Activated CD4-positive, alpha-beta T cell treated with anti-CD3 and anti-CD28 coated beads for 36 hours (primary cell): Measurements from ENCODE around the gene CACNG7. TPM values are rescaled to one million over a fixed set of nuclear protein-coding genes. Genes with fewer than 3 reads are reported as not detected.
"Not testable (repeated sequence)": the region's sequence is repeated elsewhere in the genome, so short reads cannot be mapped to it uniquely, and the experiment has no call there.

Experiments
- ATAC-seq: fragments of 200-7000 bp; cut with Tn5 transposase; one replicate; pipeline ENCODE4 v1.10.0; 2021; ENCODE audit warnings: mild to moderate bottlenecking, moderate library complexity
- CTCF ChIA-PET: fragments of 350-600 bp; sonication (Branson Sonifier 250); formaldehyde crosslinking; loops from one replicate; lab custom pipeline; 2021; ENCODE audit warnings: antibody characterized with exemption; lab: Charles Lee
- POLR2A ChIA-PET: fragments of 350-600 bp; sonication (Branson Sonifier 250); formaldehyde crosslinking; loops from one replicate; lab custom pipeline; 2021; ENCODE audit warnings: antibody characterized with exemption, inconsistent platforms; lab: Charles Lee
- DNase-seq: peaks from one replicate; pipeline ENCODE4 v3.0.0-alpha.2; 2020
- H3K27ac Mint-ChIP-seq: one replicate; pipeline ENCODE4 v1.8.0; 2021; ENCODE audit warnings: mixed read lengths
- H3K27me3 Mint-ChIP-seq: one replicate; pipeline ENCODE4 v1.8.0; 2021; ENCODE audit warnings: mixed read lengths
- H3K36me3 Mint-ChIP-seq: one replicate; pipeline ENCODE4 v1.8.0; 2021; ENCODE audit warnings: low read depth, mixed read lengths
- H3K4me1 Mint-ChIP-seq: one replicate; pipeline ENCODE4 v1.8.0; 2021; ENCODE audit warnings: mixed read lengths
- H3K4me3 Mint-ChIP-seq: one replicate; pipeline ENCODE4 v1.8.0; 2021; ENCODE audit warnings: mild to moderate bottlenecking, moderate library complexity, mixed read lengths
- H3K9me3 Mint-ChIP-seq: one replicate; pipeline ENCODE4 v1.8.0; 2021; ENCODE audit warnings: low read depth, mixed read lengths
- intact Hi-C, 2 experiments: fragments of 100-400 bp; cut with DNase I in 1 of 2; cut with micrococcal nuclease in 1 of 2; formaldehyde crosslinking; loops; one replicate each; pipeline versions ENCODE4 v1.14.2 to v1.15.1; 2022 to 2024; cut with DNase I, micrococcal nuclease
- total RNA-seq, 2 experiments: library from RNA; stranded (reverse); gene quantifications; one replicate each; pipeline ENCODE4 v1.2.3, GENCODE V29; 2021

Gene CACNG7
- total RNA-seq, 2 experiments from 2014 or later = not detected

DNA sequence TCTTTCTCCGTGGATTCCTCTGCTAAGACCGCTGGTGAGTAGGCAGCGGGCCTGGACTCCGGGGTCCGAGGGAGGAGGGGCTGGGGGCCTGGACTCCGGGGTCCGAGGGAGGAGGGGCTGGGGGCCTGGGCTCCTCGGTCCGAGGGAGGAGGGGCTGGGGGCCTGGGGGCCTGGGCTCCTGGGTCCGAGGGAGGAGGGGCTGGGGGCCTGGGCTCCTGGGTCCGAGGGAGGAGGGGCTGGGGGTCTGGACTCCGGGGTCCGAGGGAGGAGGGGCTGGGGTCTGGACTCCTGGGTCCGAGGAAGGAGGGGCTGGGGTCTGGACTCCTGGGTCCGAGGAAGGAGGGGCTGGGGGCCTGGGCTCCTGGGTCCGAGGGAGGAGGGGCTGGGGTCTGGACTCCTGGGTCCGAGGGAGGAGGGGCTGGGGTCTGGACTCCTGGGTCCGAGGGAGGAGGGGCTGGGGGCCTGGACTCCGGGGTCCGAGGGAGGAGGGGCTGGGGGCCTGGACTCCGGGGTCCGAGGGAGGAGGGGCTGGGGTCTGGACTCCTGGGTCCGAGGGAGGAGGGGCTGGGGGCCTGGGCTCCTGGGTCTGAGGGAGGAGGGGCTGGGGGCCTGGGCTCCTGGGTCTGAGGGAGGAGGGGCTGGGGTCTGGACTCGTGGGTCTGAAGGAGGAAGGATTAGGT lies 39.1 kb upstream of the CACNG7 start:
- H3K4me1 Mint-ChIP-seq = peaks cover 57% of the 10 kb centered on the region
- H3K27me3 Mint-ChIP-seq, POLR2A ChIA-PET, H3K9me3 Mint-ChIP-seq, DNase-seq, ATAC-seq: not testable (repeated sequence)
- H3K27ac Mint-ChIP-seq = peak overlapping the region; percentile 83
- H3K4me3 Mint-ChIP-seq = peak overlapping the region; percentile 91
- intact Hi-C loops = loop anchor here (1.0 to 10.0 kb wide), 12 partner anchors 9 to 1785 kb away; partner anchors contain the start of genes CNOT3 (in 1 of the 2), LENG1 (in 1 of the 2), LENG9 (in 1 of the 2) and NDUFA3 (in 1 of the 2)
- CTCF ChIA-PET = interaction anchor here (0.6 kb wide), 1 partner anchor 15 kb away, joined by 3 read pairs; no protein-coding TSS in a partner anchor
- H3K36me3 Mint-ChIP-seq = peaks cover 37% of the 10 kb centered on the region

DNA sequence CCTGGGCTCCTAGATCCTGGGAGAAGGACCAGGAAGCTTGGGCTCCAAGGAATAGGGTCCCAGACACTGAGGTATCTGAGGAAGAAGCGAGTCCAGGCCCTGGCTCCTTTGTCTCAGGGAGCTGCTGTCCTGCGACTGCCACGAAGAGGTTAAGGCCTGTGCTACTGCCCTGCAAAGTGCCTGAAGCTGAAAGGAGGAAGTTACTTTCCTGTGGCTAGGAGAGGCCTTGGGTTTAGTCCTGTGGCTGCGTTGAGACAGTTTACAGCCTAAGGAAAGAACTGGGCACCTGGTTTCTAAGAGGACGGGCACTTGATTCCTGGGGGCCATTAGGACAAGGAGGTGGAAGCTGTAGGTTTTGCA lies 38.6 kb upstream of the CACNG7 start:
- Mint-ChIP-seq H3K4me3 (peak overlapping the region; percentile 66), H3K27ac (no peak overlapping the region), H3K9me3 (no peaks in the 10 kb centered on the region), H3K27me3 (no peaks in the 10 kb centered on the region), H3K4me1 (peaks cover 60% of the 10 kb centered on the region), H3K36me3 (peaks cover 37% of the 10 kb centered on the region)
- DNase-seq = no peak
- ChIA-PET CTCF (interaction anchor here (0.6 kb wide), 2 partner anchors 9 to 14 kb away, joined by 3 to 4 read pairs; no protein-coding TSS in a partner anchor), POLR2A (interaction anchor here (1.4 kb wide), 1 partner anchor 28 kb away, joined by 4 read pairs; no protein-coding TSS in a partner anchor)
- no peak for ATAC-seq
- intact Hi-C loops = no loop called here

DNA sequence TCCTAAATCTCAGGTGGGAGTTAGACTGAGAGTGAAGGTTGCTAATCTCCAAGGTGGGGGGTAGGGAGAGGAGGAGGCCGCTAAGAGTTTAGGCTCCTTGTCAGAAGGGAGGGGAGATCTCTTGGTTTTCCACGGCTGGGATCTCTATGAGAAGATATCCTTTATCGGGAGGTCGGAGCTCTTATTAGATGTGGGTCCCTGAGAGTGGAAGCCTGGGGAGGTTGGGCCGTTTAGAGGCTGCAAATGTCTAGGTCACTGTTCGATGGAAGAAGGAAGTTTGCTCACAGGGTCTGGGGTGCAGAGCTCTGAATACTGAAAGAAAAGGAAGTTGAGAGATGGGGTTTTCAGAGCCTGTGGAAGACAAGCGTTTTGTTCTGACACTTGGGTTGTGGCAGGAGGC lies 37.6 kb upstream of the CACNG7 start:
- H3K27ac Mint-ChIP-seq = peak overlapping the region; percentile 56
- intact Hi-C loops = no loop called here
- POLR2A ChIA-PET = interaction anchor here (1.4 kb wide), 1 partner anchor 27 kb away, joined by 4 read pairs; no protein-coding TSS in a partner anchor
- no peaks in the 10 kb centered on the region for H3K9me3 Mint-ChIP-seq
- H3K36me3 Mint-ChIP-seq = peaks cover 42% of the 10 kb centered on the region
- H3K4me3 Mint-ChIP-seq = peak overlapping the region; percentile 66
- CTCF ChIA-PET = interaction anchor here (0.6 kb wide), 1 partner anchor 223 kb away, joined by 3 read pairs; no protein-coding TSS in a partner anchor
- ATAC-seq (no peak), DNase-seq (no peak)
- H3K27me3 Mint-ChIP-seq = no peaks in the 10 kb centered on the region
- peaks cover 60% of the 10 kb centered on the region for H3K4me1 Mint-ChIP-seq

DNA sequence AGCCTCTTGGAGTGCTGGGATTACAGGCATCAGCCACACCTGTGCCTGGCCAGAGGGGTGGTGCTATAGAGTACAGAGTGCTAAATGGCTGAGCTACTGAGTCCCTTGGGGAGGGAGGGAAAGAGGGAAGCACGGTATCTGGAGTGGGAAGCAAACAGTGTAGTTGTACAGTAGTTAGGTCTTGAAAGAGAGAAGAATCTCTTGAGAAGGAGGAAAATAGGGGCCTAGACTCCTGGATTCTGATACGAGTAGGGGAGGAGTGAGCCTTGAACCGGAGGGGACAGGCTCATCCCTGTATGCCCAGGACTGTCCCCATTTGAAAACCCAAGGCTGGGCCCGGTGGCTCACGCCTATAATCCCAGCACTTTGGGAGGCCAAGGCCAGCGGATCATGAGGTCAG lies 36.3 kb upstream of the CACNG7 start:
- ChIA-PET CTCF (no interaction called here), POLR2A (no interaction called here)
- intact Hi-C loops = no loop called here
- Mint-ChIP-seq H3K4me3 (no peak overlapping the region), H3K9me3 (no peaks in the 10 kb centered on the region), H3K36me3 (peaks cover 44% of the 10 kb centered on the region), H3K27me3 (no peaks in the 10 kb centered on the region), H3K4me1 (peaks cover 64% of the 10 kb centered on the region), H3K27ac (peak overlapping the region; percentile 51)
- DNase-seq (no peak), ATAC-seq (no peak)

DNA sequence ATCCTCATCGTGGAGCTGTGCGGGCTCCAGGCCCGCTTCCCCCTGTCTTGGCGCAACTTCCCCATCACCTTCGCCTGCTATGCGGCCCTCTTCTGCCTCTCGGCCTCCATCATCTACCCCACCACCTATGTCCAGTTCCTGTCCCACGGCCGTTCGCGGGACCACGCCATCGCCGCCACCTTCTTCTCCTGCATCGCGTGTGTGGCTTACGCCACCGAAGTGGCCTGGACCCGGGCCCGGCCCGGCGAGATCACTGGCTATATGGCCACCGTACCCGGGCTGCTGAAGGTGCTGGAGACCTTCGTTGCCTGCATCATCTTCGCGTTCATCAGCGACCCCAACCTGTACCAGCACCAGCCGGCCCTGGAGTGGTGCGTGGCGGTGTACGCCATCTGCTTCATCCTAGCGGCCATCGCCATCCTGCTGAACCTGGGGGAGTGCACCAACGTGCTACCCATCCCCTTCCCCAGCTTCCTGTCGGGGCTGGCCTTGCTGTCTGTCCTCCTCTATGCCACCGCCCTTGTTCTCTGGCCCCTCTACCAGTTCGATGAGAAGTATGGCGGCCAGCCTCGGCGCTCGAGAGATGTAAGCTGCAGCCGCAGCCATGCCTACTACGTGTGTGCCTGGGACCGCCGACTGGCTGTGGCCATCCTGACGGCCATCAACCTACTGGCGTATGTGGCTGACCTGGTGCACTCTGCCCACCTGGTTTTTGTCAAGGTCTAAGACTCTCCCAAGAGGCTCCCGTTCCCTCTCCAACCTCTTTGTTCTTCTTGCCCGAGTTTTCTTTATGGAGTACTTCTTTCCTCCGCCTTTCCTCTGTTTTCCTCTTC lies 35.1 kb upstream of the CACNG7 start:
- Mint-ChIP-seq H3K36me3 (peaks cover 43% of the 10 kb centered on the region), H3K9me3 (no peaks in the 10 kb centered on the region), H3K4me1 (peaks cover 71% of the 10 kb centered on the region), H3K27ac (peak overlapping the region; percentile 76), H3K4me3 (peak overlapping the region; percentile 7), H3K27me3 (no peaks in the 10 kb centered on the region)
- intact Hi-C loops = no loop called here
- DNase-seq = no peak
- ChIA-PET CTCF (no interaction called here), POLR2A (no interaction called here)
- ATAC-seq = no peak

DNA sequence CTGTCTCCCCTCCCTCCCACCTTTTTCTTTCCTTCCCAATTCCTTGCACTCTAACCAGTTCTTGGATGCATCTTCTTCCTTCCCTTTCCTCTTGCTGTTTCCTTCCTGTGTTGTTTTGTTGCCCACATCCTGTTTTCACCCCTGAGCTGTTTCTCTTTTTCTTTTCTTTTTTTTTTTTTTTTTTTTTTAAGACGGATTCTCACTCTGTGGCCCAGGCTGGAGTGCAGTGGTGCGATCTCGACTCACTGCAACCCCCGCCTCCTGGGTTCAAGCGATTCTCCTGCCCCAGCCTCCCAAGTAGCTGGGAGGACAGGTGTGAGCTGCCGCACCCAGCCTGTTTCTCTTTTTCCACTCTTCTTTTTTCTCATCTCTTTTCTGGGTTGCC lies 34.5 kb upstream of the CACNG7 start:
- intact Hi-C loops = no loop called here
- CTCF ChIA-PET = no interaction called here
- Mint-ChIP-seq H3K9me3 (no peaks in the 10 kb centered on the region), H3K27ac (peak overlapping the region; percentile 76), H3K4me1 (peaks cover 72% of the 10 kb centered on the region), H3K36me3 (peaks cover 42% of the 10 kb centered on the region), H3K27me3 (no peaks in the 10 kb centered on the region), H3K4me3 (peak overlapping the region; percentile 7)
- ATAC-seq = no peak
- POLR2A ChIA-PET = no interaction called here
- DNase-seq = no peak

DNA sequence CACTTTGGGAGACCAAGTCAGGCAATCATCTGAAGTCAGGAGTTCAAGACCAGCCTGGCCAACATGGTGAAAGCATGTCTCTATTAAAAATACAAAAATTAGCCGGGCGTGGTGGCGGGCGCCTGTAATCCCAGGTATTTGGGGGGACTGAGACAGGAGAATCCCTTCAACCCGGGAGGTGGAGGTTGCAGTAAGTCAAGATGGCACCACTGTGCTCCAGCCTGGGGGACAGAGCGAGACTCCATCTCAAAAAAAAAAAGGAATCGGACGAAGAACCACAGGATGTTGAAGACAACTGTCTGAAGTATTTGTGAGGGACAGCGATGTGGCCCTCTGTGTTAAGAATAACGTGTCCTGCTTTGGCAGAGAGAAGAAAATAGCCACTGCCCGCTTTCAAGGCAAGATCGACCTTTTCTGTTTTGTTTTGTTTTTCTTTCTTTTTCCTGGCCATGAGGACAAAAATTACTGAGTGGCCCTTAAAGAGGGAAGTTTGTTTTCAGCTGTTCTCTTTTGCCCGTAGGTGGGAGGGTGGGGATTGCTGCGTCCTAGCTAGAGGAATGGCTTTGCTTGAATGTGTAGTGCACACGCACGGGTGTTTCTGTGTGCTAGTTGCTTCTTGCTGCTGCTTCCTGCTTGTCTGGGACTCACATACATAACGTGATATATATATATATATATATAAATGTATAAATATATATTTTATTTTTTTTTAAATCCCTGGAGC lies 33.3 kb upstream of the CACNG7 start:
- H3K27me3 Mint-ChIP-seq = no peaks in the 10 kb centered on the region
- CTCF ChIA-PET = interaction anchor here (0.6 kb wide), 1 partner anchor 135 kb away, joined by 4 read pairs; no protein-coding TSS in a partner anchor

DNA sequence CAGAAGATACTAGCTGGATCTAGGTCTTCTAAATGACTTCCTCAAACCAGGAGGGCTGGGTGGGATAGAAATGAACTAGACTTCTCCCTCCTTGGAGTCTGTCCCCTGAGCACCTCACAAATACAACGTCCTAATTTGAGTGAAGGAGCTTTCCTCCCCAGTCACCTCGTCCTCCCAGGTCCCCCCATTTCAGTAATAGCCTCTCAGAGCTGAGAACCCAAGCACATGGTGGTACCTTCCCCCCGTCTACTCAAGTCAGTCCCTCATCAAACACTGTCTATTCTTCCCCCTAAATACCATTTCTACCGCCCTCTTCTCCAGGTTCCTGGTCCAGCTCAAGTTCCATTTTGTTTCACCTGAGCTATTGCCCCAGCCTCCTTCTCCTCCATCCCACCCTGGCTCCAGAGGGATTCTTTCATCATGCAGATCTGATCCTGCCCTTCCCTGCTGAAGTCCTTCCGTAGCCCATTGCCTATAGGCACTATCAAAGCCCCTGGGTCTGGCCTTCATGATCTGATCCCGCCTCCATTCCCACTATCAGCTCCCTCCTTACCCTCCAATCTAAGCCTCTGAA lies 32.3 kb upstream of the CACNG7 start:
- H3K4me3 Mint-ChIP-seq = no peak overlapping the region
- ATAC-seq (no peak), DNase-seq (no peak)
- peak overlapping the region; percentile 40 for H3K27ac Mint-ChIP-seq
- intact Hi-C loops = no loop called here
- no peaks in the 10 kb centered on the region for H3K27me3 Mint-ChIP-seq
- ChIA-PET CTCF (no interaction called here), POLR2A (interaction anchor here (0.6 to 1.8 kb wide), 4 partner anchors 9 to 1243 kb away, joined by 3 to 5 read pairs (median 3); partner anchors contain the start of gene MYADM)
- H3K36me3 Mint-ChIP-seq = peaks cover 30% of the 10 kb centered on the region
- peaks cover 60% of the 10 kb centered on the region for H3K4me1 Mint-ChIP-seq
- H3K9me3 Mint-ChIP-seq = no peaks in the 10 kb centered on the region

More for the DNA sequence above, 33.3 kb upstream of the CACNG7 start:
- no peaks in the 10 kb centered on the region for H3K9me3 Mint-ChIP-seq
- H3K4me1 Mint-ChIP-seq = peaks cover 69% of the 10 kb centered on the region
- no peak overlapping the region for H3K4me3 Mint-ChIP-seq
- POLR2A ChIA-PET = interaction anchor here (1.2 to 1.8 kb wide), 2 partner anchors 8 to 10 kb away, joined by 3 to 5 read pairs; partner anchors contain the start of gene MYADM
- ATAC-seq (no peak), DNase-seq (no peak)
- H3K27ac Mint-ChIP-seq = no peak overlapping the region
- H3K36me3 Mint-ChIP-seq = peaks cover 37% of the 10 kb centered on the region
- intact Hi-C loops = no loop called here

DNA sequence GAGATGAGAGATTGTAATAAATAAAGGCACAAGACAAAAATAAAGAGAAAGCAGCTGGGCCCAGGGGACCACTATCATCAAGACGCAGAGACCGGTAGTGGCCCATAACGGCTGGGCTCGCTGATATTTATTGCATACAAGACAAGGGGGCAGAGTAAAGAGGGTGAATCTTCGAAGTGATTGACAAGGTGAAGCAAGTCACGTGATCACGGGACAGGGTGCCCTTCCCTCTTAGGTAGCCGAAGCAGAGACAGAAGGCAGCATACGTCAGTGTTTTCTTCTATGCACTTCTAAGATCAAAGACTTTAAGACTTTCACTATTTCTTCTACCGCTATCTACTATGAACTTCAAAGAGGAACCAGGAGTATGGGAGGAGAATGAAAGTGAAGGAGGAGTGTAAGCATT lies 31.7 kb upstream of the CACNG7 start:
- peaks cover 30% of the 10 kb centered on the region for H3K36me3 Mint-ChIP-seq
- peak; percentile 67 for DNase-seq
- no peak for ATAC-seq
- peaks cover 60% of the 10 kb centered on the region for H3K4me1 Mint-ChIP-seq
- ChIA-PET CTCF (no interaction called here), POLR2A (interaction anchor here (0.9 to 1.8 kb wide), 2 partner anchors 10 to 11 kb away, joined by 3 read pairs; partner anchors contain the start of gene MYADM)
- no peaks in the 10 kb centered on the region for H3K27me3 Mint-ChIP-seq
- peak overlapping the region; percentile 40 for H3K27ac Mint-ChIP-seq
- H3K9me3 Mint-ChIP-seq = no peaks in the 10 kb centered on the region
- H3K4me3 Mint-ChIP-seq = no peak overlapping the region
- intact Hi-C loops = no loop called here

DNA sequence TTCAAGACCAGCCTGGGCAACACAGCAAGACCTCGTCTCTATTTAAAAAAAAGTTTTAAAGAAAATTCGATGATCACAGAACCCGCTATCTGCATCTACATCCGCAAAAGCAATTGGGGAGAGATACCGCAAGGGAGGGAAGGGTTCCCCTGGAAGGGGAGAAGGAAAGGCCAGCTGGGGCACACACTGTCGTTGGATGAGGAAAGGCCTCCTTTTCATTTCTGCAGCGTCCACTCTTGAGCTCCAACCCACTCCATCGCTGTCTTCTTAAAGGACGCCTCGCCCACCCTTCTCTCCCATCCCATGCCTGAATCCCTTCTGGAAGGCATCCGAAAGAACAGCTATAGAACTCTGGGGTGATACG lies 30.3 kb upstream of the CACNG7 start:
- H3K4me3 Mint-ChIP-seq = no peak overlapping the region
- no peaks in the 10 kb centered on the region for H3K9me3 Mint-ChIP-seq
- ChIA-PET CTCF (interaction anchor here (1.0 kb wide), 1 partner anchor 8 kb away, joined by 4 read pairs; no protein-coding TSS in a partner anchor), POLR2A (no interaction called here)
- intact Hi-C loops = loop anchor here in 1 of 2 experiments (1.0 kb wide), 2 partner anchors 9 to 224 kb away; partner anchors contain the start of gene NDUFA3
- ATAC-seq = no peak
- DNase-seq = no peak
- peaks cover 55% of the 10 kb centered on the region for H3K4me1 Mint-ChIP-seq
- H3K27me3 Mint-ChIP-seq = peaks cover 7% of the 10 kb centered on the region
- H3K27ac Mint-ChIP-seq = peak overlapping the region; percentile 9
- peaks cover 19% of the 10 kb centered on the region for H3K36me3 Mint-ChIP-seq
